ENCODE measurements around the gene WHRN.
A peak's percentile ranks its signal among the peaks of the same experiment; 100 is the strongest.

The WHRN gene

DNA sequence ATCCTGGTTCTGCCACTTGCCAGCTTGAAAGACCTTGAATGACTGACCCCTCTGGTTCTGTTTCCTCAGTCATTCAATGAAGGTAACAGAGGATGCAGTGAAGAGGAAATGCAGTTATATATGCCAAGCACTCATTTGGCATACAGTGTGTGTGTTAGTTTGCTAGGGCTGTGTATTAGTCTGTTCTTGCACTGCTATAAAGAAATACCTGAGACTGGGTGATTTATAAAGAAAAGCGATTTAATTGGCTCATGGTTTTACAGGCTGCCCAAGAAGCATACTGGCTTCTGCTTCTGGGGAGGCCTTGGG lies 8.6 kb upstream of the WHRN start:
- DNase-seq (ENCODE audit: low spot score) = no peak

DNA sequence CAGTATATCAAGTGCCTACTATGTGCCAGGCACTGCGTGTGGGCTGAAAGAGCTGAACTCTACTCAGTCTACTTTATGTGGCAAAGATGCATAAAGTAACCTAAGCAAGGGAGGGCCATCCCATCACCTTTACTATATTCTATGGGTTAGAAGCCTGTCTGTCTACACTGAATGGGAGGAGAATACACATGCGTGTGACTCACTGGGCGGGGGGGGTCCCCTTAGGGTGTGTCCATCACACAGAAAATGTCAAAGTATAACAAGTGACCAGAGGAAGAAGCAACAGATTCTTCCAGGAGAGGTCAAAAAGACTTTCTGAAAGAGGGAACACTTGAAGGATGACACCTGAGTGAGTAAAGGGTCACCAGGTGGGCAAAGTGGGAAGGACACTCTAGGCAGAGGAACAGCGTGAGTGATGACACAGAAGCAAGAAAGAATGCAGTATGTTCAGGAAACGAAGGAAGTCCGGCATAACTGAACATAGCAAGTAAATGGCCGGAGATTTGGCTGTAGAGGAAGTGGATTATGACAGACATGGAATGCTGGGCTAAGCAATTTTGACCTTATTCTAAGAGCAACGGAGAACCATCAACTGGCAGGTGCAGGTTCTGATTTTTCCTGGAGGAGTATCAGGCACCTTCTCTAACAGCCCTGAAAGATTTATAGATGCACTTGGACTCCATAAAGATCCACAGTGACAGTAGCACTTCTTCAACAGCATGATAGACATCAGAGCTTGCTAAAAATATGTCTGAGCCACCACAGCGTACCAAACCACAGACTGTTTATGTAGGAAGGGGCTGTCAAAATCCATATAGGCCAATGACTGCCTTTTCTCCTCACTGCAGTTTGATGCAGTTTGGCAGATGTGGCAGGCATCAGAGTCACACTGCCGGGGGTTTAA lies 8.0 kb upstream of the WHRN start:
- DNase-seq (ENCODE audit: low spot score) = no peak

- DNase-seq (ENCODE audit: low spot score) = no peak
Measured at GRCh38 chr9:114511978-114512874, 7.0 kb upstream of the WHRN start.

- peak; percentile 28 for DNase-seq (ENCODE audit: low spot score)
Measured at GRCh38 chr9:114507726-114508125, 2.5 kb upstream of the WHRN start.

DNA sequence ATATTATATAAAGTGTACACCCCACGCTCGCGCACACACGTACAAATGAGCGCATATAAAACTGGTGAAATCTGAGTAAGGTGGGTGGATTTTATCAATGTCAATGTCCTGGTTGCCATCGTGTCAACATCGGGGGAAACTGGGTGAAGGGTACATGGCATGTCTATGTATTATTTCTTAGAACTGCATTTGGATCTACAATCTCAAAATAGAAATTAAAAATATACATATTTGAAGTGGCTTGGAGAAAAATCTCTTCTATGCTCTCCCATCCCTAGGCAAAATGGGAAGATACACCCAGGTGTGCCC lies 763 bp upstream of the WHRN start:
- no peak for DNase-seq (ENCODE audit: low spot score)

- peak; percentile 11 for DNase-seq (ENCODE audit: low spot score)
Measured at GRCh38 chr9:114504341-114505186, 709 bp downstream of the WHRN start.

- no peak for DNase-seq (ENCODE audit: low spot score)
Measured at GRCh38 chr9:114503522-114504340, 1.5 kb downstream of the WHRN start.

GRCh38 chr9:114503009-114503408 lies 2.3 kb downstream of the WHRN start:
- no peak for DNase-seq (ENCODE audit: low spot score)

DNA sequence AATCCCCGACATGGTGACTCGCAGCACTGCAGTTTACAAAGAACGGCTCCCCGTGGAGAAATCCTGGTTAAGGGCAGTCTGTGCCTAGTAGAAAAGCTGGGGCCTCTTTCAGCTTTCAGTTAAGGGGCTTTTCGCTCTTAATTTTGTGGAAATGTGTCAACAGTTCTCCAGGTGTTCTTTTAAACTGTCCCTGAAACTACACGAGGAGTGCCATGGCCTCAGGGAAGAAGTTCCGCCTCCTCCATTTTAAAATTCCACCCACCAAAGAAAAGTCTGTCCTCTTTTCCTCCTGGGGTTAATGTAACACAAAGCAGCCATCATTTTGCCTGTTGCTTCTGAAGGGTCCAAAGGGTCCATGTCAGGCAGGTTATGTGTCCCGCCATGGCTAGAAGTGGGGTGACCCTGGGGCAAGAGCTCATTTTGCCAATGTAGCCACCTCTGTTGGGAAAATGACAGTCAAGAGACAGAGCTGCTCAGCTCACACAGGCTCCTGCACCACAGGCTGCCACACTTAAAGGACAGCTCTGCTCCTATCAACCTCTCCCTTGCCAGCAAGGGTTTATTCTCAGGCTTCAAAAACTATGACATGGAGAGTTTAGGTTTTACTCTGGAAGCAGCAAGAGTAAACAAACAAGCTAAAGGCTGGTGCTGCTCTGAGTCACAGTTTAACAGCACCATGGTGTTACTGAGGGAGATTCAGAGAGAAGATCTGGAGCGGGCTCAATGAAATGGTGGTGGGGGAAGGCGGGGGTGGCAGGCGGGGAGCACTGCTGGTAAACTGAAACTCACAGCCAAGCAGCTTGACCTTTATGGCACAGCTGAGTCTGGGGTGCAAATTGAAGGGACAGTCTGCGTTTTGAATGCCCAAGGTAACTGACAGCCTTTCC lies 3.2 kb downstream of the WHRN start:
- DNase-seq (ENCODE audit: low spot score) = no peak

- DNase-seq (ENCODE audit: low spot score) = no peak
Measured at GRCh38 chr9:114500697-114501292, 4.5 kb downstream of the WHRN start.

DNA sequence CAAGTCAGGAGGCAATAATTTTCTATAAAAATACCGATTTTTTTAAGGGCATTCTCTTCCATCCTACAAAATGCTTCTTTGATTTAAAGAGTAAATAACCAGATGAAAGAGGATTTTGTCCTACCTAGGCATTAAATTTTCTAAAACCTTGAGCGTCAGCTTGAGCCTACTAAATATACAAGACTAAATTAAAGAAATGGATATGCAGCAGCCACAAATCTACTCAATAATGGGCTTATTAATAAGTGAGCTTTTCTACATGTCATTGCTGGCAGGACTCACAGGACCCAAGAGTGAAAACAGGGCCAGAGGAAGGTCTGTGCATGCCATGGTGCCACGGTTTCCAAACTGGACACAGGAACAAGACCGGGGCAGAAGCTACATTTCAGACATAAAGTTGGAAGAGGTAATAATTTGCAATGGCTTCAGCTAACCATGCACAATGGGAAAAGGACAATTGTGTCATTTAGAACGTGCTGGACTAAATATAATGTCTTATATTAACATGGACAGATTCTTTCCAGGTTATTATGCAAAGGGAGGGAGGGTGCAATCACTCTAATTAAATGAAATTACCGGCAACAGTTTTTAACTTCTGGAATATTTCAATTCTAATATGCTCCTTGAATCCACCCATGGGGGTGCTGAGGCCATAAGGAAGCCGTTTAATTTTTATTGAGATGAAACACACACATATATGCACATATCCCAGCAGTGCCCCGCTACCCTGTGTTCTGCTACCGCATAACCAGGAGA lies 5.2 kb downstream of the WHRN start:
- DNase-seq (ENCODE audit: low spot score) = no peak

DNA sequence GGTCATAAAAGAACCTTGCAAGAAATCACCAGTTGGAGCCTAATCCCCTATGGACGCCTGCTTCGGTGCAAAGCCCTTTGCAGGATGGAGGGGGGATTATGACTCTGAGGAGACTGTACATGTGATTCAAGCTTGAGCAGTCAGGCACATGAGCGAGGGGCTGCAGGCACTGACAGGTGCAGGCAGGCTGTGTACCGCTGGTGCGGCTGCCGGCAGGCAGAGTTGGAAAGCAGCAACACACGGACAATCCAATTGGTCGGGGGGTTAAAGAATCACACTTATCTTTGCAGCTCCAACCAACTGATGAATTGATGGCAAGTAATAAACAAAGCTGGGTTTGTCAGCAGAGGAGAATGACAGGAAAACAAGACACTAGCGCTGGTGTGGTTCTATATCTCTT lies 5.7 kb downstream of the WHRN start:
- no peak for DNase-seq (ENCODE audit: low spot score)

DNA sequence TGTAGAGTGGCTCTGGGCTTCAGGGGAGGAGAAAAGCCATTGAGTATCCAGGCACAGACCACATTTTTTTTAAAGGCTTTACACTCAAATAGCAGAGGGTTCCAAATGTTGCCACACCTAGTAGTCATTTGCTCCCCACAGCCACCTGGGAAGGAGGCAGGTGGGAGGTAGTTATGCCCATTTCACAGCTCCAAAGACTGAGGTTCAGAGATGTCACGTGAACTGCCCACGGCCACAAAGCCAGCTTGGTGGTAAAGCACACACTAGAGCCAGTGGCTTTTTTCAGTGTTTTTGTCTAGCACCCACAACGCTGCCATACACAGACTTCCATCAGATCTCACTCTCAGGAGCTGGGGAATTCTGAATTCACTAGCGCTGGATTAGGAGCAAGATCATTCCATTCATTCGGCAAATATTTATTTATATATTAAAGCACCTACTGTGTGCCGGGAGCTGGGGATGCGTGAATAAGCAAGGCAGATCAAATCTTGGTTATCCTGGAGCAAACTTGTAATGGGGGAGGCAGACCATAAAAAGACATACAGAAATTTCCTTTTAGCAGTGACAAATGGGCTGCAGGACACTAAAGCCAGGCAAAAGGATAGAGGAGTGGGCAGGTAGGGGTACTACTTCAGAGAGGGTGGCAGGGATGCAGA lies 7.4 kb downstream of the WHRN start:
- no peak for DNase-seq (ENCODE audit: low spot score)

DNA sequence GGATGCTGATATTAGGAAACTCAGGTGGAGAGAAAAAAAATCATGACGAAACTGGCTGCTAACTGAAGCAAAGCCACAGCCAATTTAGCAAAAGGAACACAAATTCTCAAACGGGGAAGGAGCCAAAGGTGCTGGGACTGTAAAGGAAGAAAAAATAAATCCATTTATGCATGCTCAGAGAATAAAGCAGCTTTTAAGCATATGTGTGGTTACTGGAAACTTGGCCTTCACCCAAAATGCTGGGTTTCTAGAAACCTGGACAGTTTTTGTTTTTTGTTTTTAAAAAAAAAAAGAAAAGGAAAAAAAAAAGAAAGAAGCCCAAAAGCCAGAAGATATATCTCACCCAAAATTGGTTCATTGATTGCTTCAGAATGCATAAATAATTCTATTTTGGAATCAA lies 8.0 kb downstream of the WHRN start:
- no peak for DNase-seq (ENCODE audit: low spot score)

- no peak for DNase-seq (ENCODE audit: low spot score)
Measured at GRCh38 chr9:114496011-114496410, 9.3 kb downstream of the WHRN start.

DNA sequence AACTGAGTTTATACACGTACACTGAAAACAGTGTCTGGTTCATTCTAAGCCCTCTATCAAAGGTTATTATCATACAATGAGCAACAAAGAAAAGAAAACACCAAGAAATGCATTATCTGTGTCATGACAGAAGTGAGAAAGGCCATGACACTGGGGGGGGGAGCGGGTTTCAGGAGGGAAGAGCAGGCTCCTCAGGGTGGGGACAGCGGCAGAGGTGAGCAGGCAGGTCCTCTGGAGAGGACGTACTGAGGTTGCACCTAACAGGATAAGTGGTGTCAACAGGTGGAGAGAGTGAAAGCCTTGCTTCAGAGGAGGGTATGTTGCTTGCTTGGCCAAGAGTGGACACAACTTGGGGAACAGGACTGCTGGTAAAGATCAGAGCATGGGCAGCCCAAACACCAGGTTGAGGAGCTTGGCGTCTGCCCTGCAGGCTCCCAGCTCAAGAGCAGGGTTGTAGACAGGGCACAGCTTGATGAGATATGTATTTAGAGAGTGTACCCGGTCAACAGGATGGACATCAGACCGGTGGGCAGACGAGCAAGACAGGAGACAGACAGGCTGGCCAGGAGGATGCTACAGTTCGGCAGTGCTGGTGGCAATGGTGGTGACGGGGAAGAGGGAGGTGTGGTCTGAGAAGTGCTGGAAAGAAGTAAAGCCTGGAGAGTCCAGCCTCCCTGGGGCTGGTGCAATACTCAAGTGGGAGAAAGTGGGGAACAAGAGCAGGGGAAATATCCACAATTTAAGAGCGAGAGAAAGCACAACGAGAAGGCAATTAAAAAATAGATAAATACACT lies 10.3 kb downstream of the WHRN start:
- no peak for DNase-seq (ENCODE audit: low spot score)

DNA sequence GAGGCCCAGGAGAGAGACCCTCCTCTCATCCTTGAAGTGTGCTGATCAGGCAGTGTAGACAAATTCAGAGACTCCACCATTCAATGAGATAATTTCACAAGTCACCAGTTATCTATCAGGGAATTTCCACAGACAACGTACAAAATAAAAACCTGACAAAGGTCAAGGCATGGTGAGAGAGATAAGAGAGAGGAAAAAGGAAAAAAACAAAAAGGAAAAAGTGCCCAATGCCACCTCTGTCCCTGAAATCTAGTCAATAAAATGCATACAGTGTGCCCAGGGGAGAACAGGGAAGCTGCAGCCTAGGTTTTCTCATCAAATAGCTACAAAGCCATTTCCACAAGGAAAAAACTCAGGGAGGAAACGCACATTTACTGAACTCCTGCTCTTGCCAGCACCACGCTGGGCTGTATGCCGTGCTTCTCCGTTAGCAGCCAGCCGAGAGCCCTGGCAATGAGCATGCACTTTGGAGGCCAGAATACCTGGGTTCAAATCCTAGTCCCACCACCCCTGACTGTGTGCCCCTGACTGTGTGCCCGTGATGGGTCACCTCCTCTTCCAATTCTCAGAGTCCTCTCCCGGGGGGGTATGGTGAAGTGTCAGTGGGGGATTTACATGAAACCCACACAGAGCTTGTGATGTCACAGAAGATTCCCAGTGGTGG lies 11.6 kb downstream of the WHRN start:
- no peak for DNase-seq (ENCODE audit: low spot score)

- no peak for DNase-seq (ENCODE audit: low spot score)
Measured at GRCh38 chr9:114492991-114493390, 12.3 kb downstream of the WHRN start.
